IMR-90 (cell line): ENCODE measurements around the gene CHMP1B. TPM values are rescaled to one million over a fixed set of nuclear protein-coding genes. Genes with fewer than 3 reads are reported as not detected.

Source experiments
- ATAC-seq: fragments of 200-7000 bp; cut with Tn5 transposase; 2 replicates; pipeline ENCODE4 v1.9.1; 2020; ENCODE audit warnings: low read depth, mild to moderate bottlenecking, moderate library complexity
- BruUV-seq: library from RNA; stranded (reverse); fragments of 400-500 nt; replicated peaks from 2 replicates; lab custom pipeline; 2021; lab: Mats Ljungman, UMichigan
- CTCF ChIA-PET: fragments of 300-600 bp; formaldehyde crosslinking; extraction: SDS; loops from one replicate; lab custom pipeline; 2021; ENCODE audit warnings: antibody characterized with exemption; lab: Yijun Ruan, JAX
- POLR2A ChIA-PET: fragments of 300-600 bp; sonication (Branson Sonifier 250); formaldehyde crosslinking; loops from one replicate; lab custom pipeline; 2022; ENCODE audit warnings: antibody characterized with exemption; ENCODE audit not compliant: unreplicated experiment; lab: Charles Lee
- DNase-seq: peaks from one replicate; pipeline ENCODE4 v3.0.0; 2013
- H2AFZ ChIP-seq: replicated peaks from 2 replicates; pipeline ENCODE3; 2013; ENCODE audit warnings: low read length, mild to moderate bottlenecking; ENCODE audit not compliant: poor library complexity
- H2AK5ac ChIP-seq: 2 replicates; pipeline ENCODE4 v1.6.1; 2013; ENCODE audit warnings: low read depth, low read length, inconsistent platforms
- H2AK9ac ChIP-seq: replicated peaks from 2 replicates; pipeline ENCODE3; 2013; ENCODE audit warnings: mild to moderate bottlenecking, low read depth, low read length, moderate library complexity; ENCODE audit not compliant: poor library complexity
- H2BK120ac ChIP-seq: 2 replicates; pipeline ENCODE4 v1.6.1; 2013; ENCODE audit warnings: low read depth, low read length, inconsistent platforms
- H2BK15ac ChIP-seq: 3 replicates; pipeline ENCODE4 v1.6.1; 2013; ENCODE audit warnings: low read depth, low read length, inconsistent platforms
- H2BK20ac ChIP-seq: 2 replicates; pipeline ENCODE4 v1.6.1; 2013; ENCODE audit warnings: low read depth, mild to moderate bottlenecking, inconsistent platforms, low read length, moderate library complexity
- H2BK5ac ChIP-seq: 2 replicates; pipeline ENCODE4 v1.6.1; 2013; ENCODE audit warnings: mild to moderate bottlenecking, low read depth, low read length, inconsistent platforms; ENCODE audit not compliant: poor library complexity, severe bottlenecking
- H3K14ac ChIP-seq: replicated peaks from 2 replicates; pipeline ENCODE4 v1.6.1; 2013; ENCODE audit warnings: low read depth, low read length, inconsistent platforms
- H3K18ac ChIP-seq: 2 replicates; pipeline ENCODE4 v1.6.1; 2013; ENCODE audit warnings: low read depth, low read length, control low read depth
- H3K23ac ChIP-seq: 2 replicates; pipeline ENCODE4 v1.6.1; 2013; ENCODE audit warnings: low read depth, low read length, inconsistent platforms
- H3K27ac ChIP-seq: 2 replicates; pipeline ENCODE4 v1.5.1; 2013; ENCODE audit warnings: mild to moderate bottlenecking, control low read depth, low read length; ENCODE audit not compliant: insufficient read depth
- H3K27me3 ChIP-seq: 2 replicates; pipeline ENCODE4 v1.6.1; 2013; ENCODE audit warnings: low read length; ENCODE audit not compliant: control insufficient read depth, insufficient read depth
- H3K36me3 ChIP-seq: 2 replicates; pipeline ENCODE4 v1.6.1; 2013; ENCODE audit warnings: low read length, mixed read lengths; ENCODE audit not compliant: control insufficient read depth, insufficient read depth
- H3K4ac ChIP-seq: 2 replicates; pipeline ENCODE4 v1.6.1; 2013; ENCODE audit warnings: low read depth, low read length, inconsistent platforms
- H3K4me1 ChIP-seq: 2 replicates; pipeline ENCODE4 v1.6.1; 2013; ENCODE audit warnings: low read length, mixed read lengths; ENCODE audit not compliant: control insufficient read depth, insufficient read depth
- H3K4me2 ChIP-seq: 2 replicates; pipeline ENCODE4 v1.6.1; 2013; ENCODE audit warnings: low read depth, mild to moderate bottlenecking, control low read depth, low read length, moderate library complexity
- H3K4me3 ChIP-seq: 2 replicates; pipeline ENCODE4 v1.5.1; 2013; ENCODE audit warnings: low read depth, mild to moderate bottlenecking, control low read depth, low read length, moderate library complexity; ENCODE audit not compliant: insufficient read depth
- H3K56ac ChIP-seq: 2 replicates; pipeline ENCODE4 v1.6.1; 2013; ENCODE audit warnings: low read length, inconsistent platforms; ENCODE audit not compliant: insufficient read depth; ENCODE audit errors: extremely low read depth
- H3K79me1 ChIP-seq, 2 experiments: 2 replicates each; pipeline ENCODE4 v1.6.1; 2013; ENCODE audit warnings: low read length in 2 of 2, inconsistent platforms in 1 of 2, low read depth in 1 of 2
- H3K9ac ChIP-seq: 2 replicates; pipeline ENCODE4 v1.6.1; 2013; ENCODE audit warnings: low read depth, low read length, control low read depth
- H3K9me1 ChIP-seq: 2 replicates; pipeline ENCODE4 v1.6.1; 2013; ENCODE audit warnings: low read length, inconsistent platforms; ENCODE audit not compliant: insufficient read depth
- H3K9me3 ChIP-seq: 2 replicates; pipeline ENCODE4 v1.6.1; 2013; ENCODE audit warnings: low read length; ENCODE audit not compliant: control insufficient read depth, insufficient read depth
- H4K20me1 ChIP-seq: 2 replicates; pipeline ENCODE4 v1.6.1; 2013; ENCODE audit warnings: low read length, inconsistent platforms; ENCODE audit not compliant: insufficient read depth
- H4K5ac ChIP-seq: 2 replicates; pipeline ENCODE4 v1.6.1; 2013; ENCODE audit warnings: mild to moderate bottlenecking, low read depth, low read length, control low read depth
- H4K8ac ChIP-seq, 2 experiments: 2 replicates each; pipeline ENCODE4 v1.6.1; 2013; ENCODE audit warnings: low read depth in 2 of 2, low read length in 2 of 2, control low read depth in 1 of 2, inconsistent platforms in 1 of 2
- H4K91ac ChIP-seq: 2 replicates; pipeline ENCODE4 v1.6.1; 2013; ENCODE audit warnings: low read depth, low read length, inconsistent platforms; ENCODE audit not compliant: insufficient read depth
- CTCF ChIP-seq: conservative IDR thresholded peaks from 2 replicates; pipeline ENCODE4 v1.5.1; 2012; ENCODE audit warnings: mild to moderate bottlenecking, low read depth, low read length, improper control_type of control experiment
- MAFK ChIP-seq: IDR thresholded peaks from 2 replicates; pipeline ENCODE4 v1.6.1; 2012; ENCODE audit warnings: low read depth, low read length, improper control_type of control experiment
- SMC3 ChIP-seq: fragments of 150-350 bp; IDR thresholded peaks from 2 replicates; pipeline ENCODE4 v1.6.1; 2016; ENCODE audit warnings: low read depth, mild to moderate bottlenecking, antibody characterized with exemption, low read length, moderate library complexity
- WGBS, 2 experiments: methylation state at CpG; one replicate each; pipeline versions ENCODE4 v1.1.5 to v1.1.7; 2013; ENCODE audit warnings: missing lambda C conversion rate in 2 of 2; ENCODE audit not compliant: insufficient read length in 1 of 2; ENCODE audit errors: extremely low coverage in 2 of 2; 5-methylcytosine and 5-hydroxymethylcytosine counted together
- dilution Hi-C: fragments of 300-500 bp; cut with HindIII; formaldehyde crosslinking; loops from one replicate; pipeline ENCODE4 v1.14.3; 2018; ENCODE audit warnings: low sequenced_read_pairs; ENCODE audit not compliant: unreplicated experiment
- in situ Hi-C: fragments of 300-500 bp; cut with MboI; formaldehyde crosslinking; loops from 3 replicates; pipeline ENCODE4 v1.14.3; 2019; ENCODE audit warnings: low sequenced_read_pairs, inconsistent platforms, mixed read lengths
- intact Hi-C: fragments of 100-400 bp; cut with micrococcal nuclease; formaldehyde crosslinking; loops from 2 replicates; pipeline ENCODE4 v1.10.0; 2022
- polyA plus RNA-seq, 3 experiments: library from polyadenylated mRNA; depleted of rRNA; stranded (reverse); fragments of >200 nt; gene quantifications; 2 replicates each; pipeline ENCODE4 v1.2.3, GENCODE V29; 2012; ENCODE audit warnings: low replicate concordance in 1 of 3
- total RNA-seq: library from RNA; depleted of rRNA; stranded (reverse); fragments of >200 nt; gene quantifications from 2 replicates; pipeline ENCODE4 v1.2.3, GENCODE V29; 2012

Gene CHMP1B
- total and polyA plus RNA-seq, 2 of the 4 experiments (the other 2 are of a cell fraction) = 21.1 to 39.4 TPM

- Histone ChIP-seq H3K4me1 (no peaks in the 10 kb centered on the region), H2BK5ac (no peak overlapping the region), H2BK15ac (no peak overlapping the region), H4K8ac (no peak overlapping the region), H3K4me2 (no peak overlapping the region), H2AK9ac (no peak overlapping the region), H2BK20ac (no peak overlapping the region), H2AFZ (no peak overlapping the region), H2BK120ac (no peak overlapping the region), H3K27ac (no peak overlapping the region), H4K20me1 (no peaks in the 10 kb centered on the region), H3K14ac (no peak overlapping the region), H3K79me1 (no peaks in the 10 kb centered on the region), H3K18ac (no peak overlapping the region), H2AK5ac (no peak overlapping the region), H4K91ac (no peak overlapping the region), H3K36me3 (no peaks in the 10 kb centered on the region), H3K4me3 (no peak overlapping the region), H3K9me1 (no peaks in the 10 kb centered on the region), H3K4ac (no peak overlapping the region), H4K5ac (no peak overlapping the region), H3K9ac (no peak overlapping the region), H3K9me3 (no peaks in the 10 kb centered on the region), H3K23ac (no peak overlapping the region), H3K27me3 (no peaks in the 10 kb centered on the region), H3K56ac (no peak overlapping the region)
- CTCF ChIA-PET = no interaction called here
- POLR2A ChIA-PET = no interaction called here
- no CpG with 5 or more reads among the region's 4 CpGs for WGBS, 2 experiments
- in situ Hi-C loops (no loop called here), intact Hi-C loops (loop anchor here (5.0 kb wide), 1 partner anchor 48 kb away; no protein-coding TSS in a partner anchor), dilution Hi-C loops (no loop called here)
- ATAC-seq (no peak), DNase-seq (no peak)
- 0 out of 2 replicates have a peak, but pooled peaks have one; percentile 15 for TF ChIP-seq MAFK
- TF ChIP-seq CTCF = no peak
- TF ChIP-seq SMC3 = no peak
- no TSS peak for BruUV-seq
Observed at GRCh38 chr18:11830585-11830984, 20.6 kb upstream of the CHMP1B start.
